Measurements from ENCODE around the gene DIDO1.

- TF ChIP-seq CTCF (IDR thresholded peaks at IDR 0.05), result no peak
- no peak for TF ChIP-seq POLR2A (IDR thresholded peaks at IDR 0.05)
- no peak for TF ChIP-seq POLR2AphosphoS5 (IDR thresholded peaks at IDR 0.05)
Measured at GRCh38 chr20:62918831-62919230, 7.5 kb downstream of the DIDO1 start.
